Left lobe of liver (tissue), 2 donors: ENCODE data around the gene SLC25A18. TPM values are rescaled to one million over a fixed set of nuclear protein-coding genes. Genes with fewer than 3 reads are reported as not detected.
"Not testable (repeated sequence)": the region's sequence is repeated elsewhere in the genome, so short reads cannot be mapped to it uniquely, and the experiment has no call there.

Experiments
- ATAC-seq: fragments of 200-7000 bp; cut with Tn5 transposase; one replicate; pipeline ENCODE4 v1.9.1; 2020; ENCODE audit warnings: mild to moderate bottlenecking, moderate library complexity
- DNase-seq: peaks from one replicate; pipeline ENCODE4 v3.0.0-alpha.2; 2020; ENCODE audit warnings: low spot score
- total RNA-seq: library from RNA; stranded (reverse); gene quantifications from one replicate; pipeline ENCODE4 v1.2.1, GENCODE V29; 2021
- donor health status: DM: no; HTN: no; CAD: no; lungs with moderate emphysema.
- donor health status: DM: no; HTN: yes; CAD: no.

Gene SLC25A18
- 48.7 TPM for total RNA-seq

GRCh38 chr22:17562906-17563870 is at the start of gene SLC25A18:
Gene SLC25A18, plus strand, starts transcription at chr22:17563498. Its CDS starts 16,447 bp downstream, at chr22:17579945.
- DNase-seq (peak; percentile 88), ATAC-seq (peak; percentile 82)

- ATAC-seq (no peak), DNase-seq (no peak)
Observed at GRCh38 chr22:17513612-17514011, 49.7 kb upstream of the SLC25A18 start.

GRCh38 chr22:17514084-17514483 is 49.2 kb upstream of the SLC25A18 start:
- ATAC-seq, result no peak

GRCh38 chr22:17518406-17518805 is 44.9 kb upstream of the SLC25A18 start:
- DNase-seq (no peak), ATAC-seq (no peak)

More at GRCh38 chr22:17514084-17514483, 49.2 kb upstream of the SLC25A18 start:
- DNase-seq, result no peak

GRCh38 chr22:17521971-17522370 is 41.3 kb upstream of the SLC25A18 start:
- ATAC-seq, DNase-seq: not testable (repeated sequence)

- DNase-seq (no peak), ATAC-seq (peak; percentile 31)
Observed at GRCh38 chr22:17523925-17524324, 39.4 kb upstream of the SLC25A18 start.

GRCh38 chr22:17536269-17536668 is 27.0 kb upstream of the SLC25A18 start:
- ATAC-seq (no peak), DNase-seq (no peak)

- DNase-seq (no peak), ATAC-seq (peak; percentile 29)
Observed at GRCh38 chr22:17537155-17537554, 26.1 kb upstream of the SLC25A18 start.

GRCh38 chr22:17540481-17540880 is 22.8 kb upstream of the SLC25A18 start:
- ATAC-seq (peak; percentile 18), DNase-seq (no peak)

- ATAC-seq, result no peak
- DNase-seq, result no peak
Observed at GRCh38 chr22:17541476-17541875, 21.8 kb upstream of the SLC25A18 start.

- DNase-seq (no peak), ATAC-seq (no peak)
Observed at GRCh38 chr22:17542452-17542851, 20.8 kb upstream of the SLC25A18 start.

GRCh38 chr22:17548010-17548755 is 15.1 kb upstream of the SLC25A18 start:
- DNase-seq, result no peak
- no peak for ATAC-seq

GRCh38 chr22:17548756-17549035 is 14.6 kb upstream of the SLC25A18 start:
- no peak for ATAC-seq
- DNase-seq, result no peak

- DNase-seq (no peak), ATAC-seq (no peak)
Observed at GRCh38 chr22:17549183-17549582, 14.1 kb upstream of the SLC25A18 start.

- ATAC-seq, result no peak
- no peak for DNase-seq
Observed at GRCh38 chr22:17549655-17550054, 13.6 kb upstream of the SLC25A18 start.

- DNase-seq (no peak), ATAC-seq (no peak)
Observed at GRCh38 chr22:17552737-17553136, 10.6 kb upstream of the SLC25A18 start.

- ATAC-seq, result no peak
- DNase-seq, result no peak
Observed at GRCh38 chr22:17554814-17555213, 8.5 kb upstream of the SLC25A18 start.

GRCh38 chr22:17559188-17559587 is 4.1 kb upstream of the SLC25A18 start:
- no peak for ATAC-seq
- DNase-seq, result no peak

- DNase-seq (no peak), ATAC-seq (no peak)
Observed at GRCh38 chr22:17563936-17564391, 666 bp downstream of the SLC25A18 start.

GRCh38 chr22:17566016-17566687 is 2.9 kb downstream of the SLC25A18 start:
- DNase-seq, result peak; percentile 65
- ATAC-seq, result not testable (repeated sequence)

- ATAC-seq (no peak), DNase-seq (no peak)
Observed at GRCh38 chr22:17566776-17567175, 3.5 kb downstream of the SLC25A18 start.
